Hepatocyte (in vitro differentiated cells): Measurements from ENCODE around the gene HOXD10.

ENCODE experiments used
- CTCF ChIP-seq: fragments of 200-600 bp; sonication (generic); IDR thresholded peaks from 2 replicates; pipeline ENCODE4 v1.5.1; 2016; ENCODE audit warnings: antibody characterized with exemption, mild to moderate bottlenecking; ENCODE audit not compliant: poor library complexity
- EZH2 ChIP-seq: fragments of 200-600 bp; sonication (generic); IDR thresholded peaks from 2 replicates; pipeline ENCODE4 v1.6.1; 2016; ENCODE audit warnings: antibody characterized with exemption, mild to moderate bottlenecking, borderline replicate concordance
- EZH2phosphoT487 ChIP-seq: fragments of 200-600 bp; sonication (generic); IDR thresholded peaks from one replicate; pipeline ENCODE4 v1.6.1; 2018; ENCODE audit warnings: antibody characterized with exemption, mild to moderate bottlenecking, low read depth, moderate library complexity; ENCODE audit not compliant: unreplicated experiment, severe bottlenecking

- TF ChIP-seq EZH2 (no peak), CTCF (no peak), EZH2phosphoT487 (no peak)
These were observed 29.5 kb downstream of the HOXD10 start for GRCh38 chr2:176146101-176146500.
